ENCODE data around the gene VPS39. TPM values are rescaled to one million over a fixed set of nuclear protein-coding genes. Genes with fewer than 3 reads are reported as not detected.

The VPS39 gene
- total RNA-seq, 1 experiment from 2014 or later, result 46.9 TPM

GRCh38 chr15:42160136-42160535 is 48.0 kb downstream of the VPS39 start:
- no TSS peak for BruUV-seq (replicated peaks)
- intact Hi-C loops (cut with micrococcal nuclease; ENCODE audit: unreplicated experiment), result no loop called here
- peaks cover 40% of the 10 kb centered on the region for H3K36me3 ChIP-seq (ENCODE audit: insufficient read depth, low read length, poor library complexity, severe bottlenecking)

GRCh38 chr15:42159381-42160015 is 48.6 kb downstream of the VPS39 start:
- intact Hi-C loops (cut with micrococcal nuclease; ENCODE audit: unreplicated experiment), result no loop called here
- Histone ChIP-seq H3K4me1 (ENCODE audit: insufficient read depth, low read length, poor library complexity, severe bottlenecking) (no peaks in the 10 kb centered on the region), H3K4me3 (ENCODE audit: low read depth, low read length, poor library complexity, severe bottlenecking) (no peak overlapping the region), H3K27me3 (replicated peaks; ENCODE audit: insufficient read depth, low read depth, low read length, poor library complexity) (no peaks in the 10 kb centered on the region), H3K27ac (ENCODE audit: low read depth, low read length, poor library complexity, severe bottlenecking) (no peak overlapping the region), H3K9me3 (ENCODE audit: low read depth, low read length, poor library complexity, severe bottlenecking) (no peaks in the 10 kb centered on the region), H3K36me3 (ENCODE audit: insufficient read depth, low read length, poor library complexity, severe bottlenecking) (peaks cover 33% of the 10 kb centered on the region)
- no peak for DNase-seq (ENCODE audit: low spot score)
- no peak for TF ChIP-seq CTCF (conservative IDR thresholded peaks at IDR 0.05; ENCODE audit: low read depth, low read length)
- no peak for TF ChIP-seq EZH2 (IDR thresholded peaks at IDR 0.05; ENCODE audit: borderline replicate concordance, low read depth, low read length, poor library complexity, severe bottlenecking)
- ChIA-PET POLR2A (ENCODE audit: low non-redundant PET) (no interaction called here), CTCF (no interaction called here)
- no TSS peak for BruUV-seq (replicated peaks)

More at GRCh38 chr15:42160136-42160535, 48.0 kb downstream of the VPS39 start:
- ChIA-PET POLR2A (ENCODE audit: low non-redundant PET) (no interaction called here), CTCF (no interaction called here)
- TF ChIP-seq CTCF (conservative IDR thresholded peaks at IDR 0.05; ENCODE audit: low read depth, low read length), result no peak
- no peak for TF ChIP-seq EZH2 (IDR thresholded peaks at IDR 0.05; ENCODE audit: borderline replicate concordance, low read depth, low read length, poor library complexity, severe bottlenecking)
- H3K4me1 ChIP-seq (ENCODE audit: insufficient read depth, low read length, poor library complexity, severe bottlenecking), result no peaks in the 10 kb centered on the region
- H3K4me3 ChIP-seq (ENCODE audit: low read depth, low read length, poor library complexity, severe bottlenecking), result no peak overlapping the region
- H3K27ac ChIP-seq (ENCODE audit: low read depth, low read length, poor library complexity, severe bottlenecking), result no peak overlapping the region
- no peaks in the 10 kb centered on the region for H3K27me3 ChIP-seq (replicated peaks; ENCODE audit: insufficient read depth, low read depth, low read length, poor library complexity)
- no peaks in the 10 kb centered on the region for H3K9me3 ChIP-seq (ENCODE audit: low read depth, low read length, poor library complexity, severe bottlenecking)
- no peak for DNase-seq (ENCODE audit: low spot score)

- no peak overlapping the region for H3K27ac ChIP-seq (ENCODE audit: low read depth, low read length, poor library complexity, severe bottlenecking)
- intact Hi-C loops (cut with micrococcal nuclease; ENCODE audit: unreplicated experiment), result no loop called here
- no peak overlapping the region for H3K4me3 ChIP-seq (ENCODE audit: low read depth, low read length, poor library complexity, severe bottlenecking)
- no peaks in the 10 kb centered on the region for H3K4me1 ChIP-seq (ENCODE audit: insufficient read depth, low read length, poor library complexity, severe bottlenecking)
- H3K27me3 ChIP-seq (replicated peaks; ENCODE audit: insufficient read depth, low read depth, low read length, poor library complexity), result no peaks in the 10 kb centered on the region
- peaks cover 28% of the 10 kb centered on the region for H3K36me3 ChIP-seq (ENCODE audit: insufficient read depth, low read length, poor library complexity, severe bottlenecking)
- ChIA-PET POLR2A (ENCODE audit: low non-redundant PET) (no interaction called here), CTCF (no interaction called here)
- TF ChIP-seq EZH2 (IDR thresholded peaks at IDR 0.05; ENCODE audit: borderline replicate concordance, low read depth, low read length, poor library complexity, severe bottlenecking), result no peak
- TF ChIP-seq CTCF (conservative IDR thresholded peaks at IDR 0.05; ENCODE audit: low read depth, low read length), result no peak
- no TSS peak for BruUV-seq (replicated peaks)
- H3K9me3 ChIP-seq (ENCODE audit: low read depth, low read length, poor library complexity, severe bottlenecking), result no peaks in the 10 kb centered on the region
- DNase-seq (ENCODE audit: low spot score), result no peak
Measured at GRCh38 chr15:42158941-42159340, 49.2 kb downstream of the VPS39 start.
